NCI-H82 treated with DMSO at 0.1 percent for 48 hours (cell line): ENCODE measurements around the gene NOM1.
"Not testable (repeated sequence)": the region's sequence is repeated elsewhere in the genome, so short reads cannot be mapped to it uniquely, and the experiment has no call there.

Experiments
- DNase-seq: peaks from one replicate; lab custom pipeline; 2025; ENCODE audit not compliant: unreplicated experiment; lab: John Stamatoyannopoulos, UW

Gene NOM1

GRCh38 chr7:156949541-156950380 is at the start of gene NOM1:
Gene NOM1, plus strand, starts transcription at chr7:156949712. Its CDS starts 26 bp downstream, at chr7:156949738.
- no peak for DNase-seq

GRCh38 chr7:156900093-156900492 is 49.4 kb upstream of the NOM1 start:
- not testable (repeated sequence) for DNase-seq

GRCh38 chr7:156903232-156903909 is 46.1 kb upstream of the NOM1 start:
- DNase-seq = no peak

- DNase-seq = no peak
Observed at GRCh38 chr7:156906200-156906649, 43.3 kb upstream of the NOM1 start.

GRCh38 chr7:156907656-156908055 is 41.9 kb upstream of the NOM1 start:
- no peak for DNase-seq

GRCh38 chr7:156909574-156910252 is 39.8 kb upstream of the NOM1 start:
- DNase-seq = not testable (repeated sequence)

GRCh38 chr7:156918635-156919034 is 30.9 kb upstream of the NOM1 start:
- no peak for DNase-seq

GRCh38 chr7:156919132-156919713 is 30.3 kb upstream of the NOM1 start:
- DNase-seq = no peak

GRCh38 chr7:156920076-156920475 is 29.4 kb upstream of the NOM1 start:
- DNase-seq = no peak

- not testable (repeated sequence) for DNase-seq
Observed at GRCh38 chr7:156920487-156921373, 28.8 kb upstream of the NOM1 start.

GRCh38 chr7:156922304-156922703 is 27.2 kb upstream of the NOM1 start:
- not testable (repeated sequence) for DNase-seq

GRCh38 chr7:156925821-156926220 is 23.7 kb upstream of the NOM1 start:
- DNase-seq = not testable (repeated sequence)

GRCh38 chr7:156927571-156928405 is 21.7 kb upstream of the NOM1 start:
- no peak for DNase-seq

- no peak for DNase-seq
Observed at GRCh38 chr7:156928406-156928747, 21.1 kb upstream of the NOM1 start.

- DNase-seq = no peak
Observed at GRCh38 chr7:156929789-156930539, 19.5 kb upstream of the NOM1 start.

- no peak for DNase-seq
Observed at GRCh38 chr7:156932006-156932405, 17.5 kb upstream of the NOM1 start.

GRCh38 chr7:156935250-156935649 is 14.3 kb upstream of the NOM1 start:
- DNase-seq = no peak

GRCh38 chr7:156936766-156937165 is 12.7 kb upstream of the NOM1 start:
- DNase-seq = not testable (repeated sequence)
